ENCODE data around the gene FRMD1.

DNA sequence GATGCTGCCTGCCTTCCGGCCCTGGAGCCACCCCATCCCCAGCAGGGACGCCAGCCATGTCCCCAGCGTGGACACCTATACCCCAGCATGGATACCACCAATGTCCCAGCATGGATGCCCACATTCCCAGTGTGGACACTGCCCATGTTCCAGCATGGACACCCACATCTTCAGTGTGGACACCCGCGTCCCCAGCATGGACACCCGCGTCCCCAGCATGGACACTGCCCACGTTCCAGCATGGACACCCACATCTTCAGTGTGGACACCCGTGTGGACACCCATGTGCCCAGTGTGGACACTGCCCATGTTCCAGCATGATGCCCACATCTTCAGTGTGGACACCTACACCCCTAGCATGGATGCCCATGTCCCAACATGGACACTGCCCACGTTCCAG is 7.1 kb upstream of the FRMD1 start:
- TF ChIP-seq POLR2A (IDR thresholded peaks at IDR 0.05): no peak
- TF ChIP-seq, protein P1, sequence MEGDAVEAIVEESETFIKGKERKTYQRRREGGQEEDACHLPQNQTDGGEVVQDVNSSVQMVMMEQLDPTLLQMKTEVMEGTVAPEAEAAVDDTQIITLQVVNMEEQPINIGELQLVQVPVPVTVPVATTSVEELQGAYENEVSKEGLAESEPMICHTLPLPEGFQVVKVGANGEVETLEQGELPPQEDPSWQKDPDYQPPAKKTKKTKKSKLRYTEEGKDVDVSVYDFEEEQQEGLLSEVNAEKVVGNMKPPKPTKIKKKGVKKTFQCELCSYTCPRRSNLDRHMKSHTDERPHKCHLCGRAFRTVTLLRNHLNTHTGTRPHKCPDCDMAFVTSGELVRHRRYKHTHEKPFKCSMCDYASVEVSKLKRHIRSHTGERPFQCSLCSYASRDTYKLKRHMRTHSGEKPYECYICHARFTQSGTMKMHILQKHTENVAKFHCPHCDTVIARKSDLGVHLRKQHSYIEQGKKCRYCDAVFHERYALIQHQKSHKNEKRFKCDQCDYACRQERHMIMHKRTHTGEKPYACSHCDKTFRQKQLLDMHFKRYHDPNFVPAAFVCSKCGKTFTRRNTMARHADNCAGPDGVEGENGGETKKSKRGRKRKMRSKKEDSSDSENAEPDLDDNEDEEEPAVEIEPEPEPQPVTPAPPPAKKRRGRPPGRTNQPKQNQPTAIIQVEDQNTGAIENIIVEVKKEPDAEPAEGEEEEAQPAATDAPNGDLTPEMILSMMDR (IDR thresholded peaks at IDR 0.05): no peak
